NT2/D1 (cell line): Measurements from ENCODE around the gene EPHA1.

ENCODE experiments used
- SUZ12 ChIP-seq: IDR thresholded peaks from 2 replicates; pipeline ENCODE4 v1.6.1; 2011; ENCODE audit not compliant: insufficient read length, insufficient read depth; ENCODE audit errors: extremely low read depth
- YY1 ChIP-seq: IDR thresholded peaks from 2 replicates; pipeline ENCODE4 v1.6.1; 2011; ENCODE audit not compliant: insufficient read length, insufficient read depth
- ZNF274 ChIP-seq: IDR thresholded peaks from 2 replicates; pipeline ENCODE4 v1.6.1; 2011; ENCODE audit warnings: mild to moderate bottlenecking, low read depth, low read length

DNA sequence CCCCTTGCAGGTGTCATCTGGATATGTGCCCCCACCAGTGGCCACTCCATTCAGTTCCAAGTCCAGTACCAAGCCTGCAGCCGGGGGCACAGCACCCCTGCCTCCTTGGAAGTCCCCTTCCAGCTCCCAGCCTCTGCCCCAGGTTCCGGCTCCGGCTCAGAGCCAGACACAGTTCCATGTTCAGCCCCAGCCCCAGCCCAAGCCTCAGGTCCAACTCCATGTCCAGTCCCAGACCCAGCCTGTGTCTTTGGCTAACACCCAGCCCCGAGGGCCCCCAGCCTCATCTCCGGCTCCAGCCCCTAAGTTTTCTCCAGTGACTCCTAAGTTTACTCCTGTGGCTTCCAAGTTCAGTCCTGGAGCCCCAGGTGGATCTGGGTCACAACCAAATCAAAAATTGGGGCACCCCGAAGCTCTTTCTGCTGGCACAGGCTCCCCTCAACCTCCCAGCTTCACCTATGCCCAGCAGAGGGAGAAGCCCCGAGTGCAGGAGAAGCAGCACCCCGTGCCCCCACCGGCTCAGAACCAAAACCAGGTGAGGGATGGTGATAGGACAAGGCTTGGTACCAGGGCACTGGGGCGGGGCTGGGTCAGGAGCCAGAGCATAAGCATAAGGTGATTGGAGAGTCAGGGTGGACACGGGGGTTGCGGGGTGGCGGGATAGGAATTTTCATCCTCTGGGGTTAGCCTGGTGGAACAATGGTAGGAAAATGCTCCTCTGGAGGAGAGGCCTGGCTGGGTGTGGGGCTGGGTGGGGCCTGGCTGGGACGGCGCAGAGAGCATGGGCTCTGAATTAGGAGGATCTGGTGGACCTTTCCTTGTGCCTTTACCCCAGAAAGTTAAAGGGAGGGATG lies 25.6 kb downstream of the EPHA1 start:
- TF ChIP-seq ZNF274 (no peak), SUZ12 (no peak), YY1 (no peak)
